Measurements from ENCODE around the gene COL4A5. TPM values are rescaled to one million over a fixed set of nuclear protein-coding genes. Genes with fewer than 3 reads are reported as not detected.

COL4A5 gene
- total RNA-seq, 4 donors from 2014 or later, result 43.2 to 338 (median 127) TPM

DNA sequence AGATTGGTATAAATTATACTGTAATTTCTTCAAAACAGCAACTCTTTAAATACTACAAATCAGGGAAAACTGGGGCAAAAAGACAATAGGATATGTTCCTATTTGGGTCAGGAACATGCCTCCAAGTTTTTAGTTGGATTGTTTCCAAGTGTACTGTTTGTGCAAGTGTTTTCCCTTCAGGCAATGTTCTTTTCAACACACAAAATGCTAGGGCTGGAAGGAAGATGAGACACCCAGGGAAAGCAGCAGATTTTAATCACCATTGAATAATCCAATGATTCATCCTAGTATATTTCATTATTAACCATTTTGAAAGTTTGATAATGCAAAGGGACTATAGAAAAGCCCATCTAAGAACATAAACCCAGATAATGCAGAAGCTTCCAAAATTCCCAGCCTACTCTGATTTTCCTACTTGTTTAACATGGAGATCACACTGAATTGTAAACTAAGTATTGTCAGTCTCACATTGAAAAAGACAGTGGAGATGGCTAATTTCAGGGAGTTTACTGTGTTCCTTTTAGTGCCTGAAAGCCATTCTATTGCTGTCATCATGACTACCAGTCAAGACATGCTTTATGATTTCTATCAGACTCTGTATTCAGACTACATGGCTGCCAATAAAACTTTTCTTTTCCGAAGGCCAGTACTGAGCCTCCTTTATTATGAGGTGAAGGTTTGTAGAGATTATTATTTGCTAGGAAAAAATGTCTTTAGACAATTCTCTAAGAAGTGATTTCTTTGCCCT lies 40.0 kb upstream of the COL4A5 start:
- Histone ChIP-seq H3K27me3 (peaks cover 0 to 1% of the 10 kb centered on the region in 2 donors), H3K27ac (no peak overlapping the region), H3K4me1 (no peaks in the 10 kb centered on the region), H3K9me3 (no peaks in the 10 kb centered on the region), H3K4me3 (no peak overlapping the region), H3K36me3 (no peaks in the 10 kb centered on the region)
- TF ChIP-seq CTCF (IDR thresholded peaks at IDR 0.05), result no peak
- TF ChIP-seq POLR2A (IDR thresholded peaks at IDR 0.05), result no peak
- intact Hi-C loops (cut with DNase I; ENCODE audit: low total_unique reads), result no loop called here
- no peak for DNase-seq

DNA sequence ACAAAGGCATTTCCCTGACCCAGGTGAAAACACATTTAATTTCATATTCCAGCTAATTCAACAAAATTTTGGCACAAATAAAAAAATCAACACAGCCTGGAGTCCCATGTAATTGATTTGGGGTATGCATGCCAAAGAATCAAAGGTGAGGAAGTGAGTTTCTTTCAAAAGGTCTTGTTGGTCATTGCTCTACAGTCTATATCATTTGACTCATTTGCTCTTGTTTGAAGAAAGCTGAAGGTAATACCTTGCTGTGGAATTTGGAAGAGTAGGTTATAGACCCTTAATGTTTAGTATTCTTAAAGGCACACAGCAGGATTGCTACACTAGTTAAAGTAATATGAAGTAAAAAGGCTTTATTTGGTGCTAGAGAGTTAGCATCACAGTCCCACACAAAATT lies 26.9 kb upstream of the COL4A5 start:
- no peaks in the 10 kb centered on the region for H3K4me1 ChIP-seq
- no peak for DNase-seq
- H3K9me3 ChIP-seq, result no peaks in the 10 kb centered on the region
- TF ChIP-seq CTCF (IDR thresholded peaks at IDR 0.05), result no peak
- TF ChIP-seq POLR2A (IDR thresholded peaks at IDR 0.05), result no peak
- H3K4me3 ChIP-seq, result no peak overlapping the region
- H3K36me3 ChIP-seq, result no peaks in the 10 kb centered on the region
- H3K27me3 ChIP-seq, result no peaks in the 10 kb centered on the region
- intact Hi-C loops (cut with DNase I; ENCODE audit: low total_unique reads), result no loop called here
- no peak overlapping the region for H3K27ac ChIP-seq

- DNase-seq, result no peak
- Histone ChIP-seq H3K4me1 (no peaks in the 10 kb centered on the region), H3K4me3 (no peak overlapping the region), H3K27ac (no peak overlapping the region), H3K9me3 (no peaks in the 10 kb centered on the region), H3K36me3 (no peaks in the 10 kb centered on the region), H3K27me3 (no peaks in the 10 kb centered on the region)
- TF ChIP-seq CTCF (IDR thresholded peaks at IDR 0.05) (no peak), POLR2A (IDR thresholded peaks at IDR 0.05) (no peak)
- intact Hi-C loops (cut with DNase I; ENCODE audit: low total_unique reads), result no loop called here
Measured at GRCh38 chrX:108415146-108415545, 24.5 kb upstream of the COL4A5 start.

GRCh38 chrX:108415891-108416290 lies 23.7 kb upstream of the COL4A5 start:
- H3K9me3 ChIP-seq, result no peaks in the 10 kb centered on the region
- intact Hi-C loops (cut with DNase I; ENCODE audit: low total_unique reads), result no loop called here

More at GRCh38 chrX:108415891-108416290, 23.7 kb upstream of the COL4A5 start:
- no peak overlapping the region for H3K4me3 ChIP-seq
- H3K4me1 ChIP-seq, result no peaks in the 10 kb centered on the region
- no peak overlapping the region for H3K27ac ChIP-seq
- no peaks in the 10 kb centered on the region for H3K27me3 ChIP-seq
- no peaks in the 10 kb centered on the region for H3K36me3 ChIP-seq
- DNase-seq, result no peak
- TF ChIP-seq POLR2A (IDR thresholded peaks at IDR 0.05) (no peak), CTCF (IDR thresholded peaks at IDR 0.05) (no peak)
